OCI-M2 (cell line): Measurements from ENCODE around the gene CEP85L.

Experiments
- DNase-seq: peaks from one replicate; lab custom pipeline; 2025; ENCODE audit not compliant: unreplicated experiment; lab: John Stamatoyannopoulos, UW

The CEP85L gene

GRCh38 chr6:118580585-118581419 is 70.6 kb downstream of the CEP85L start:
- no peak for DNase-seq

GRCh38 chr6:118579786-118580185 is 71.6 kb downstream of the CEP85L start:
- no peak for DNase-seq

DNA sequence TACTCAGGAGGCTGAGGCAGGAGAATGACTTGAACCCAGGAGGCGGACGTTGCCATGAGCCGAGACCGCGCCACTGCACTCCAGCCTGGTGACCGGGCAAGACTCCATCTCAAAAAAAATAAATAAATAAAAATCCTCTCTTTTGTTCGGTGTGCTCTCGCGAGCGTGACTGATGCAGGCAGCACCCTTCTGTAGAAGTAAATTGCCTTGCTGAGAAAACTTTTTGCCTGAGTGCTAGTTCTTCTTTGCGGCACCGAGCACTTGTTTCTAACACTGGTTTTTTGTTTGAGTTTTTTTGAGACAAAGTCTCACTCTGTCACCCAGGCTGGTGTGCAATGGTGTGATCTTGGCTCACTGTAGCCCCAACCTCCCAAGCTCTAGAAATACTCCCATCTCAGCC is 72.8 kb downstream of the CEP85L start:
- no peak for DNase-seq

GRCh38 chr6:118577972-118578371 is 73.4 kb downstream of the CEP85L start:
- DNase-seq, result no peak

DNA sequence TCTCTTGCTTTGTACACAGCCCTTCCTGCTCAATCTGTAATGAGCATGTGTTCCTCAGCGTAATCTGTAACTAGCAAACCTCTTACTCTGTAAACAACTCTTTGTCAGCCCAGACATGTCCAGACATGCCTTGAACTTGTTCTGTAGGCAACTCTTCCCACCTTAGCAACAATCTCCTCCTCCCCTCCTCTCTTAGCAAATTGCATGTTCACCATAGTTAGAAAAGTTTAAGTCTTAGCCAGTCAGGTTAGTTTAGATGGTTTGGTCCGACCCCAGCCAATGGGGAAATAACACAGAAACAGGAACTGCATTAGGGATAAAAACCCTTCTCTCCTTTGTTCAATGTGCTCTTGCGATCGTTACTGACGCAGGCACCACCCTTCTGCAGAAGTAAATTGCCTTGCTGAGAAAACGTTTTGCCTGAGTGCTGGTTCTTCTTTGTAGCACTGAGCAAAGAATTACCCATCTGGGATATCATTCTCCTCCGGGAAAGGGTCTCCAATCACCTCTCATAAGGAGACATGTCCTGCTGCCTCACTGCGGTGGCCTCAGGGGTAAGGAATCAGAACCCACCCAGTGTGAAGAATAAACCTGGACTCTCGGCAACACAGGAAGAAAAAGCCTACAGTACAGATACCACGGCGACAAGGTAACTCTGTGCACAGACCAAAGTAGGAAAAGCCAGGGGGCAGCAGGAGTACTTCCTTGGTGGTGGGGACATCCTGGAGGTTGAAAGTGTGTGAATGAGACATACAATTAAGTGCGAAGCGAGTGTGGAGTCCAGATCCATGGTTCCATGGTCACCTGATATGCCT is 77.1 kb downstream of the CEP85L start:
- DNase-seq, result no peak

- no peak for DNase-seq
Measured at GRCh38 chr6:118571121-118571520, 80.3 kb downstream of the CEP85L start.

DNA sequence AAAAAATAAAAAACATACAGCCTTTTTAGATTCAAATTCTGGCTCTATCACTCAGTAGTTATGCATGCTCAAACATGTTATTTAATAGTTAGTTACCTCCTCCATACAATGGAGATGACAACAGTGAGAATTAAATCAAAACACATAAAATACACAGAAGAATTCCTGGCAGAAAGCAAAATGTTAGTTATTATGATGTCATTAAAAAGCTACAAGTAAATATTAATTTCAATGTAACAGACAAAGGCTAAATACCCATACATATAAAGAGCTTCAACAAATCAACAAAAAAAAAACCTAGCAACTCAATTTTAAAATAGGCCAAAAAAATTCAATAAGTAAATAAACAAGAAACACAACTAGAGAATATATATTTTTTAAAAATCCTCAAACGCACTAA is 81.9 kb downstream of the CEP85L start:
- no peak for DNase-seq

GRCh38 chr6:118567974-118568373 is 83.4 kb downstream of the CEP85L start:
- DNase-seq, result no peak

DNA sequence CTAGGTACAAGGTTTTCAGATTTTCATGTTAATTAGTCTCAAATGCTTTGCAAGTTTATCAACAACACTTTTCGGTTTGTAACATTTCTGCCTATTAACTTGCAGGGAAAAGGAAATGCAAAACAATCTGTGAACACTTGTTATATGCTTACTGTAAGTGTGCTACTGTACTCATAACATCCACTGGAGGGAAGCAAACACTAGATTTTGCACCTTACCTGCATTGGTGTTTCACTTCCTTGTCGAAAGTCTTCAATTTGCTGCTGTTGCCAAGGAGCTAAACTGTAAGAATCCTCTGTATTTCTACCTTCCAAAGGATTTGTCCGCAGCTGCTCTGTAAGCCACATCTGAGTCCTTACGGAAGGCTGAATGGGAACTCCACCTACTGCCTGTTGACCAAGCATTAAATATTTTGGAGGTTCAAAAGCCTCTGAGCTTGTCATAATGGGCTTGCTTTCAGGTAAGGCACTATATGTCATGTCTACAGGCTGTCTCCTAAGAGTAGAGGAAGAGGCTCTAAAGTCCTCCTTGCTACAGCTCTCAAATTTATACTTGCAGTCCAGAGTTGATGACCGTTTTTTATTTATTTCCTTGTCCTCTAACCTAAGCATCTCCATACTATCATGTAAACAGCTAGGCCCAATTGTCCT is 86.0 kb downstream of the CEP85L start:
- no peak for DNase-seq

- no peak for DNase-seq
Measured at GRCh38 chr6:118562959-118563358, 88.4 kb downstream of the CEP85L start.

DNA sequence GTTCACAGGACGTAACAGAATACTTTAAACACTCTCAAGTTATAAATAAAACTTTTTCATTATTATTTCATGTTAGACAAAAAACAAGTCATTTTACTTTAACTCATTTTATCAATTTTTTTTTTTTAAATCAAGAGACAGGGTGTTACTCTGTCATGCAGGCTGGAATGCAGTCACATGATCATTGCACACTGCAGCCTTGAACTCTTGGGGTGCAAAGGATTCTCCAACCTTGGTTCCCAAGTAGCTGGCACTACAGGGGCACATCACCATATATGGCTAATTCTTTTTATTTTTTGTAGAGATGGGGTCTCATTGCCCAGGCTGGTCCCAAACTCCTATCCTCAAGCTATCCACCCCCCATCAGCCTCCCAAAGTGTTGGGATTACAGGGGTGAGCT is 89.1 kb downstream of the CEP85L start:
- no peak for DNase-seq

DNA sequence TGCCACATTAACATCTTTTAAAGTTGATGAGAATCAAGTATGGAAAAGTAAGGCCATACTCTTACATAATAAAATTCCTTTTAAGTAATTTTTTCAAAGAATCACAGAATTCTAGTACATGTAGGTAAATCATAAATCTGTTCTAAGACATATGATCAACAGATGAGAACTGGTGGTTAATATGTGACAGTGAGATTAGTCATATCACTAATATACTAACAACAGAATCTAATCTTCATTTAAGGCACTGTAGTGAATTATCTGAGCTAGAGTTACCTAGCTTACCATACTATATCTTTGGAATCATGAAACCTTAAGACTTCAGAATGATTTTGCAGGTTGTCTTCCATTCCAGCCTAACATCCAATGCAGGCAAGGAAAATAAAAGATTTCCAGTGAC is 91.7 kb downstream of the CEP85L start:
- DNase-seq, result no peak

- no peak for DNase-seq
Measured at GRCh38 chr6:118558464-118559217, 92.8 kb downstream of the CEP85L start.

GRCh38 chr6:118554698-118555097 is 96.7 kb downstream of the CEP85L start:
- DNase-seq, result no peak

GRCh38 chr6:118553132-118553531 is 98.3 kb downstream of the CEP85L start:
- no peak for DNase-seq

DNA sequence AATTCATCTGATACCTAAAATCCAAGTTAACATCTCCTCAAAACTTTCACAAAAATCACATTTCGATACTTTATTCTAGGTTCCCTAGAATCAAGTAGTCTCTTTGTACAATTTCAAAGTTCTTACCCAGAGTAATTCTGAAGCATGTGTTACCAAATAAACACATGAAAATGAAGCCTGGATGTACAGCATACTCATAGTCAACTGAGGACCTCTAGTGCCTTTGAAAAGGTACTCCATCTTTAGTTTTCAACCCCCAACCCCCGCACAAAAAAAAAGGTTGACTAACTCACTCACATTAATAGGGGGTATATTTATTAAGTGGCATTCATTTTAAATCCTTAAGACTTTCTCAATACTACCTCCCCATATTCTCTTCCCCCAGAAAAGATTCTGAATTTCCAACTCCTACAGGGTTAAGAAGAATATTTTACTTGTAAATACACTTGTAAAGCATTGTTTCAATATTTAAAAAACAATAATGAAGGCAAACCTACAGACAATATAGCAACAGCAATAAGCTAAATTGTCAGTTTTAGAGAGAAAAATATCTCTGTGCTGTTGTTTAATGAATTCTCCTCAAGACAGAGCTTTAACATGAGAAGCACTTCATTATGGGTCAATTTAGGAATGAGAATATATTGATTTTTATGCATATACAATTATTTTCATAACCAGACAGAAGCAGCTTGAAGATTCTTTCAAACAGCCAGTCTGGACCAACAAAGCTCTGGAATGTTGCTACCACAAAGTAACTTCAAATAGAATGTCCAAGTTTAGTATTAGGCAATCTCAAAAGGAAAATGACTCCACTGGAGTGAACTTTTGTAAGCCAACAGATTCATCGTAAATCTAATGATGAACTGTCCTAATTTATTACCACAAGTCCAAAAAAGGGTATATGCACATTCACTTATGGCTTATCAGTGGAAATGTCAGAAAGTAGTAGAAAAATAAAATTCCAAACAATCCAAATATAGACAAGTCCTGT is 100.0 kb downstream of the CEP85L start:
- DNase-seq, result no peak

DNA sequence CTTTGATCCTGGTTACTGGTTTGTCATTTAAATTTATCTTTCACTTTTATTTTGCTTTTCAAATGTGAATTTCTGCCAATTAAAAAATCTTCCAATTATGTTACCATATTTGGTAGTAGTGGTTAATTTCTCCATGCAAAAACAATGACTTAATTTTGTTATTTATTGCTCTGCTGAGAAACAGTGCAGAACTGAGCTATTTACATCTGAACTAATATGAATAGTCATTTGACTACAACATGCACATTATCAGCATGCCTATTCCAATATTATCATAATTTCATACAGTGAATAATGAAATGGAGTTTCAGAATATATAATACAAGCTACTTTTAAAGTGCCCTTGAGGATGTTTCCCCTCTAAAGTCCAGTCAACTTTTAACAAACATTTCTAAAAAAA is 102.8 kb downstream of the CEP85L start:
- DNase-seq, result no peak

DNA sequence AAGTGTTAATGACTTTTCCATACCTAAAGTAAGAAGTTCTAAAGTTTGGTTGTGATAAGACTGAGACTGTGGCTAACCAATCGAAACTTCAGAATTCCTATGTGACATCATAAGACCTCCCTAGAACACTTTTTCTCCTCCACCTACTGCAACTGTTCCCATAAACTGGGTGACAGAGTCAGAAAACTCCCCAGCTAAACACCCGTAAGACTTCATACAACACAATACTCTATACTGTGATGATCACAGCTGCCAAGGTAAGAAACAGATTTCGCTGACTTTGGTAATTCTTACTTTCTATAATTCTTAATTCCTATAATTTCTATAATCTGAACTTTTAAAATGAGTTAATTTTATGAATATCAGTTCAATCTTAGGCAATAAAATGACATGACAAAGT is 103.3 kb downstream of the CEP85L start, which contains the start of gene PLN:
PLN (plus strand) TSS at position 161 of the 400 bp plus-strand sequence. CDS start 10,626 bp downstream, outside the sequence.
- DNase-seq, result no peak

GRCh38 chr6:118546880-118547218 is 104.5 kb downstream of the CEP85L start:
- DNase-seq, result no peak
